HepG2 (cell line): ENCODE results near the gene ZNFX1. TPM values are rescaled to one million over a fixed set of nuclear protein-coding genes. Genes with fewer than 3 reads are reported as not detected.
A peak's percentile ranks its signal among the peaks of the same experiment; 100 is the strongest.

Source experiments
- DNMT3B ChIP-seq: conservative IDR thresholded peaks from 2 replicates; pipeline ENCODE4 v1.6.1; 2016; ENCODE audit warnings: missing biosample characterization, control low read depth
- E2F2 ChIP-seq: sonication (generic); formaldehyde crosslinking; IDR thresholded peaks from 2 replicates; pipeline ENCODE4 v1.4.0; 2020; ENCODE audit warnings: missing genetic modification reagents, borderline replicate concordance
- HOXA5 ChIP-seq: sonication (generic); formaldehyde crosslinking; IDR thresholded peaks from 2 replicates; pipeline ENCODE4 v1.4.0; 2020; ENCODE audit warnings: missing genetic modification reagents
- KDM4B ChIP-seq: sonication (generic); formaldehyde crosslinking; IDR thresholded peaks from 2 replicates; pipeline ENCODE4 v1.4.0; 2020; ENCODE audit warnings: missing genetic modification reagents
- NCOR1 ChIP-seq: fragments of 200-600 bp; sonication (generic); IDR thresholded peaks from 2 replicates; pipeline ENCODE4 v1.7.0; 2017; ENCODE audit warnings: antibody characterized with exemption, low read length, borderline replicate concordance
- POLR2AphosphoS2 ChIP-seq: IDR thresholded peaks from 2 replicates; pipeline ENCODE4 v1.6.1; 2011; ENCODE audit warnings: low read depth, low read length, improper control_type of control experiment
- SRY ChIP-seq: sonication (generic); formaldehyde crosslinking; IDR thresholded peaks from 2 replicates; pipeline ENCODE4 v1.8.0; 2022; ENCODE audit warnings: mild to moderate bottlenecking, missing genetic modification reagents
- TCF7L2 ChIP-seq: IDR thresholded peaks from 2 replicates; pipeline ENCODE4 v1.6.1; 2011; ENCODE audit warnings: mild to moderate bottlenecking, low read depth, low read length, moderate library complexity
- YEATS2 ChIP-seq: sonication (generic); formaldehyde crosslinking; IDR thresholded peaks from 2 replicates; pipeline ENCODE4 v1.4.0; 2020; ENCODE audit warnings: missing genetic modification reagents, borderline replicate concordance
- ZBTB38 ChIP-seq: sonication (generic); formaldehyde crosslinking; IDR thresholded peaks from 2 replicates; pipeline ENCODE4 v1.5.1; 2020; ENCODE audit warnings: mild to moderate bottlenecking, missing genetic modification reagents
- ZFP41 ChIP-seq: sonication (generic); formaldehyde crosslinking; IDR thresholded peaks from 2 replicates; pipeline ENCODE4 v1.4.0; 2020; ENCODE audit warnings: mild to moderate bottlenecking, missing genetic modification reagents, borderline replicate concordance
- ZNF280D ChIP-seq: sonication (generic); formaldehyde crosslinking; IDR thresholded peaks from 2 replicates; pipeline ENCODE4 v1.5.1; 2020; ENCODE audit warnings: mild to moderate bottlenecking, missing genetic modification reagents
- ZNF367 ChIP-seq: sonication (generic); formaldehyde crosslinking; IDR thresholded peaks from 2 replicates; pipeline ENCODE4 v1.4.0; 2020; ENCODE audit warnings: missing genetic modification reagents, borderline replicate concordance
- ZNF510 ChIP-seq: sonication (generic); formaldehyde crosslinking; IDR thresholded peaks from 2 replicates; pipeline ENCODE4 v1.4.0; 2020; ENCODE audit warnings: low read depth, mild to moderate bottlenecking, missing genetic modification reagents
- ZNF572 ChIP-seq: sonication (generic); formaldehyde crosslinking; IDR thresholded peaks from 2 replicates; pipeline ENCODE4 v1.5.1; 2020; ENCODE audit warnings: mild to moderate bottlenecking, missing genetic modification reagents
- ZNF772 ChIP-seq: sonication (generic); formaldehyde crosslinking; IDR thresholded peaks from 2 replicates; pipeline ENCODE4 v1.5.0; 2020; ENCODE audit warnings: mild to moderate bottlenecking, missing genetic modification reagents
- ZNF776 ChIP-seq: sonication (generic); formaldehyde crosslinking; IDR thresholded peaks from 2 replicates; pipeline ENCODE4 v1.4.0; 2020; ENCODE audit warnings: mild to moderate bottlenecking, missing genetic modification reagents
- polyA plus RNA-seq, 8 experiments: library from polyadenylated mRNA; depleted of rRNA in 3 of 8; stranded (reverse) in 7 of 8; unstranded in 1 of 8; fragments of >200 nt; fragmentation: Illumina TruSeq in 4 of 8; extraction: Trizol in 4 of 8; gene quantifications; 2 replicates each; pipeline versions ENCODE4 v1.2.1 to v1.2.3, GENCODE V29; 2011 to 2016; ENCODE audit warnings: low read depth in 4 of 8, missing spikeins in 1 of 8, mixed read lengths in 1 of 8; ENCODE audit not compliant: insufficient read depth in 1 of 8
- total RNA-seq, 5 experiments: library from RNA; depleted of rRNA; stranded (reverse); fragments of >200 nt; fragmentation: Illumina TruSeq; extraction: Trizol; gene quantifications; 2 replicates each; pipeline ENCODE4 v1.2.3, GENCODE V29; 2016; ENCODE audit warnings: low read depth in 1 of 5
- TF ChIP-seq, protein P1 (sequence below): sonication (generic); formaldehyde crosslinking; IDR thresholded peaks from 2 replicates; pipeline ENCODE4 v1.5.0; 2020; ENCODE audit warnings: missing genetic modification reagents
- TF ChIP-seq, protein P2 (sequence below): IDR thresholded peaks from 2 replicates; pipeline ENCODE4 v1.4.0; 2020; ENCODE audit warnings: mild to moderate bottlenecking, missing genetic modification reagents

Gene ZNFX1
- total and polyA plus RNA-seq, 2 of the 13 experiments (the other 11 are each of a cell fraction or from before 2014, with no cell fraction given) = 2.9 to 11.1 TPM

GRCh38 chr20:49286689-49287551, 9.1 kb upstream of the ZNFX1 start (continued):
- TF ChIP-seq ZBTB38 (CRISPR knock-in tag) (peak; percentile 57; the same call in 1 of the 2 replicates), ZNF776 (no peak), POLR2AphosphoS2 (no peak), KDM4B (CRISPR knock-in tag) (no peak), YEATS2 (CRISPR knock-in tag) (no peak; the same call in 1 of the 2 replicates), E2F2 (no peak), ZFP41 (CRISPR knock-in tag) (no peak), ZNF572 (CRISPR knock-in tag) (no peak), ZNF510 (no peak), ZNF367 (CRISPR knock-in tag) (no peak), ZNF772 (no peak), DNMT3B (CRISPR knock-in tag) (0 out of 2 replicates have a peak, but pooled peaks have one; percentile 49), ZNF280D (CRISPR knock-in tag) (peak; percentile 77), HOXA5 (CRISPR knock-in tag) (no peak), SRY (CRISPR knock-in tag) (no peak), NCOR1 (no peak), TCF7L2 (no peak)
- TF ChIP-seq, protein P1, sequence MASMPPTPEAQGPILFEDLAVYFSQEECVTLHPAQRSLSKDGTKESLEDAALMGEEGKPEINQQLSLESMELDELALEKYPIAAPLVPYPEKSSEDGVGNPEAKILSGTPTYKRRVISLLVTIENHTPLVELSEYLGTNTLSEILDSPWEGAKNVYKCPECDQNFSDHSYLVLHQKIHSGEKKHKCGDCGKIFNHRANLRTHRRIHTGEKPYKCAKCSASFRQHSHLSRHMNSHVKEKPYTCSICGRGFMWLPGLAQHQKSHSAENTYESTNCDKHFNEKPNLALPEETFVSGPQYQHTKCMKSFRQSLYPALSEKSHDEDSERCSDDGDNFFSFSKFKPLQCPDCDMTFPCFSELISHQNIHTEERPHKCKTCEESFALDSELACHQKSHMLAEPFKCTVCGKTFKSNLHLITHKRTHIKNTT (CRISPR knock-in tag) = no peak
- TF ChIP-seq, protein P2, sequence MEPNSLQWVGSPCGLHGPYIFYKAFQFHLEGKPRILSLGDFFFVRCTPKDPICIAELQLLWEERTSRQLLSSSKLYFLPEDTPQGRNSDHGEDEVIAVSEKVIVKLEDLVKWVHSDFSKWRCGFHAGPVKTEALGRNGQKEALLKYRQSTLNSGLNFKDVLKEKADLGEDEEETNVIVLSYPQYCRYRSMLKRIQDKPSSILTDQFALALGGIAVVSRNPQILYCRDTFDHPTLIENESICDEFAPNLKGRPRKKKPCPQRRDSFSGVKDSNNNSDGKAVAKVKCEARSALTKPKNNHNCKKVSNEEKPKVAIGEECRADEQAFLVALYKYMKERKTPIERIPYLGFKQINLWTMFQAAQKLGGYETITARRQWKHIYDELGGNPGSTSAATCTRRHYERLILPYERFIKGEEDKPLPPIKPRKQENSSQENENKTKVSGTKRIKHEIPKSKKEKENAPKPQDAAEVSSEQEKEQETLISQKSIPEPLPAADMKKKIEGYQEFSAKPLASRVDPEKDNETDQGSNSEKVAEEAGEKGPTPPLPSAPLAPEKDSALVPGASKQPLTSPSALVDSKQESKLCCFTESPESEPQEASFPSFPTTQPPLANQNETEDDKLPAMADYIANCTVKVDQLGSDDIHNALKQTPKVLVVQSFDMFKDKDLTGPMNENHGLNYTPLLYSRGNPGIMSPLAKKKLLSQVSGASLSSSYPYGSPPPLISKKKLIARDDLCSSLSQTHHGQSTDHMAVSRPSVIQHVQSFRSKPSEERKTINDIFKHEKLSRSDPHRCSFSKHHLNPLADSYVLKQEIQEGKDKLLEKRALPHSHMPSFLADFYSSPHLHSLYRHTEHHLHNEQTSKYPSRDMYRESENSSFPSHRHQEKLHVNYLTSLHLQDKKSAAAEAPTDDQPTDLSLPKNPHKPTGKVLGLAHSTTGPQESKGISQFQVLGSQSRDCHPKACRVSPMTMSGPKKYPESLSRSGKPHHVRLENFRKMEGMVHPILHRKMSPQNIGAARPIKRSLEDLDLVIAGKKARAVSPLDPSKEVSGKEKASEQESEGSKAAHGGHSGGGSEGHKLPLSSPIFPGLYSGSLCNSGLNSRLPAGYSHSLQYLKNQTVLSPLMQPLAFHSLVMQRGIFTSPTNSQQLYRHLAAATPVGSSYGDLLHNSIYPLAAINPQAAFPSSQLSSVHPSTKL (CRISPR knock-in tag) = no peak
